NCI-H82 (cell line): ENCODE measurements around the gene CCDC33.

Experiments
- DNase-seq: peaks from one replicate; lab custom pipeline; 2025; lab: John Stamatoyannopoulos, UW

Gene CCDC33

GRCh38 chr15:74381481-74381880, 145.4 kb downstream of the CCDC33 start:
- DNase-seq, result no peak

DNA sequence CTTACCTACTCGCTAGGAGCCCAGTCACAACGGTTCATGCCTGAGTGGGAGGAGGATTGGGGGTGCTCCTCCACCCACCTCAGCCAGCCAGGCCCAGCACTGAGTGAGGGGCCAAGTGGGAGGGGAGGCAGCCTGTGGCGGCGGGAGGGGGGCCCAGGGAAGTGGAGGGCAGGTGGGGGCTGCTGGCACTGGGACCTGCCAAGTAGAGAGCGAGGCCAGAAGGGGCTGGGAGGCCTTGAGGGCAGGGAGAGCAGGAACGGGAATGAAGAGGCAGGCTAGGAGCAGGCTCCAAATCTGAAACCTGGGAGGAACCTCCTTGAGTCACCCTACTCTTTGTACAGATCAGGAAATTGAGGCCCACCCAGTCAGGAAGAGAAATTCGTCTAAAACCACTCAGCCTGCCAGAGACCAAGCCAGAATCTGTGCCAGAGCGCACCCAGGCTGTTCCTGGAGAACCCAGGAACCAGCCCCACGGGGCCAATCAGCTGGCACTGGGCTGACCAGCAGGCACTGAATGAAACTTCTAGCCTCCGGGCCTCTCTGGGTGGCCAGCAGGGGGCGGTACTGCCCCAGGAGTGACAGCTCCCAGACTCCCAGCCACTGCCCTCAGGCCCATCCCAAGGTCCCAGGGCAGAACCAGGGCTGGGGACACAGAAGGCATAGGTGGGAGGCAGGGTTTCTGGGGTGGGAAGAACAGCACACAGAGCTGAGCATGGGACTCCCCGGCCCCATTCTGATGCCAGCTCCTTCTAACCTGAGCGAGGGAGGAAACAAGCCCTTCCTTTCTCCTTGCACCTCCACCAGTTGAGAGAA, 146.1 kb downstream of the CCDC33 start:
- DNase-seq, result peak; percentile 89

- DNase-seq, result no peak
Observed at GRCh38 chr15:74383286-74383685, 147.2 kb downstream of the CCDC33 start.

- DNase-seq, result peak; percentile 10
Observed at GRCh38 chr15:74383695-74384565, 147.8 kb downstream of the CCDC33 start.

GRCh38 chr15:74384566-74384880, 148.4 kb downstream of the CCDC33 start:
- DNase-seq, result no peak

DNA sequence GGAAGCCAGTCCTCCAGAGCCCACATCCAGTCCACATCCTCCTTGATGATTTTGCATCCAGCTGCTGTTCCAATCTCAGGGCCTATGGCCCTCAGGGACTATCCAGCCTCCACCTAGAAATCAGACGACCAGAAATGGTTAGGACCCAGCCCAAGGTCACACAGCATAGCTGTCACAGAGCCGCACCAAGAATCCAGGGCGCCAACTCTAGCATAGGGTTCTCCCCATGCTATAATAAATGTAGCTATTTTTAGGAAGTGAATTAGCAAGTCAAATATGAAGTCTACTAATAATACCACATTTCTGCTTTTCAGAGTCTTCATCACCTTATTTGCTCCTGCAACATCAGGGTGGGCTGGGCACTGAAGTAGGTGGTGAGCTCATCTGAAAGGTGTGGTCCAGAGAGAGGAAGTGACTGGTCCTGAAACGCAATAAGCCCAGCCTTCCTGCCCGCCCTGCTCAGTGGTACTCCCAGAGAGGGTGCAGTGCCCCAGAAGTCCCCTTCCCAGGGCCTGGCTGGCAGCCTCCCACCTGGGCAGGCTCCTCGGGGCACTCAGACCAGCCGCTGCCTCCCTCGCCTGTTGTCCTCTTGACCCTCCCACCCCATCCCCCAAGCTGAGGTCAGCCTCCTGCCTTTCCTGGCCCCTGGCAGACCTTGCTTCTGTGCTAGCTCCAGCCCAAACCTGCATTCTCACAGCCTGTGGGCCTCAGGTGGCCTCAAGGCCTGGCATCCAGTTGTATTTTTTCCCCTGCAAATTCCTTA, 148.9 kb downstream of the CCDC33 start:
- no peak for DNase-seq

DNA sequence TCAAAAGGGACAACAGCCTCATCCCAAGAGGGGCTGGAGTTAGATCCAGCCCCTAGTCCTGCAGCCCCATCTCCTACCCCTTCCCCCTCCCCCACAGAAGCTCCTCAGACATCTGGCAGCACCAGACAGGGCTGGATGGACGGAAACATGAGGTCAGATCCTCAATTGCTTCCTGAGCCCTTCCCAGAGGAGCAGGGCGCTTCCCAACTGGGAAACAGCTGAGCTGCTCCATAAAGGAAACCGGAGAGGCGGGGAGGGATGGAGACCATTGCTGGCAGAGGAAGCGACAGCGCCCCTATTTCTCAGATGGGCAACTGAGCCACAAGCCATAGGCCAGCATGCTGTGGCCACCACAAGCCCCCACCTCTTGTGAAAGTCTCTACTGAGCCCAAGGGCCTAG, 149.6 kb downstream of the CCDC33 start:
- peak; percentile 44 for DNase-seq
